NCI-H748 (cell line): ENCODE measurements around the gene SLC22A12.
A peak's percentile ranks its signal among the peaks of the same experiment; 100 is the strongest.
"Not testable (repeated sequence)": the region's sequence is repeated elsewhere in the genome, so short reads cannot be mapped to it uniquely, and the experiment has no call there.

Experiments used
- DNase-seq: peaks from one replicate; lab custom pipeline; 2025; ENCODE audit not compliant: unreplicated experiment; lab: John Stamatoyannopoulos, UW

Gene SLC22A12

GRCh38 chr11:64590763-64591221 is at the start of gene SLC22A12:
SLC22A12 (plus strand) TSS chr11:64591220; CDS start chr11:64591557, 337 bp downstream.
- no peak for DNase-seq

DNA sequence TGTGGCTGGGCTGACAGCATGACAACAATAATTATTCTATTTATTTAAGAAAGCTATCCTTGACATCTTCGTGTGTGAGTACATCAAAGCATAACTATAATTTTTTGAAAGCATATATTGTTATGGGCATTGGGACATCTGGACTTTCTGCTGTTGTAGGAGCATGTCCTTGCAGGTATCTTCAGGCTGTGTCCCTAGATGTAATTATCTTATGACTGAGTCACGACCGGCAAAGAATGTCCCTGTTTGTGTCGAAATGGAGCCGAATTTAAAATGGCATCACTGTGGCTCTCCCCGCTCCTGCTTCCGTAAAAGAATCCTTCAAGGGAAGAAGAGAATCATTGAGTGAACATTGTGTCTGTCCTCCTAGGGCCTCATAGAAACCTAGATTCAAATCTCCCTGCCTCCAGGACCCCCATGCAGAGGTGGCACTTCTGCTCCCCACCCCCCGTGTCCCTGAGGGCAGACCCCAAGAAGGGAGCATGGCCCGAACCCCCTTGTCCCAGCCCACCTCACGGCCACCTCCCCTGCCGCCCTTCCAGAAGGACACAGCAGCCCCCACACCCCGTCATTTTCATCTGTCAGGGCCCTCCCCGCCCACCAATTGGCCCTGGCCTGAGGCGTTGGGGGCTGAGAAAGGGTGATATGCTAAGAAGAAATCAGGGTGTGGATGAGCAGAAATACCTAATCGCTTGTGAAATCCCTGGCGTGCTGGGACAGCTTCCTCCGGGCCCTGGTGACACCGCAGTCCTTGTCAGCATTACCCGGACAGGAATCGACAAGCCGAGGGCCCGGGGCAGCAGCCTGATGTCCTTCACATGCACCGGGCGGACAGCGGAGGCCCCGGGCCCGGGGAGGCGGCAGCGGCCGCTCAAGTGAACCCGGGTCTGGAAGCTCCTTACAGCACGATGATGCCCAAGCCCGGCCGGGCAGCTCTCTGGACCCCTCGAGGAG is 48.6 kb upstream of the SLC22A12 start:
- DNase-seq, result no peak

DNA sequence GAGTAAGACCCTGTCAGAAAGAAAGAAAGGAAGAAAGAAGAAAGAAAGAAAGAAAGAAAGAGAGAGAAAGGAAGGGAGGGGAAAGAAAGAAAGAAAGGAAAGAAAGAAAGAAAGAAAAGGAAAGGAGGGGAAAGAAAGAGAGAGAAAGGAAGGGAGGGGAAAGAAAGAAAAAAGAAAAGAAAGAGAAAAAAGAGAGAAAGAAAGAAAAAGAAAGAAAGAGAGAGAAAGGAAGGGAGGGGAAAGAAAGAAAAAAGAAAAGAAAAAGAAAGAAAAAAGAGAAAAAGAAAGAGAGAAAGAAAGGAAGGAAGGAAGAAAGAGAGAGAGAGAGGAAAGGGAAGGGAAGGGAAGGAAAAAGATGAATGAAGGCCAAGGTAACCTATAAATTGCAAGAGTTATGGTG is 47.2 kb upstream of the SLC22A12 start:
- DNase-seq, result no peak

DNA sequence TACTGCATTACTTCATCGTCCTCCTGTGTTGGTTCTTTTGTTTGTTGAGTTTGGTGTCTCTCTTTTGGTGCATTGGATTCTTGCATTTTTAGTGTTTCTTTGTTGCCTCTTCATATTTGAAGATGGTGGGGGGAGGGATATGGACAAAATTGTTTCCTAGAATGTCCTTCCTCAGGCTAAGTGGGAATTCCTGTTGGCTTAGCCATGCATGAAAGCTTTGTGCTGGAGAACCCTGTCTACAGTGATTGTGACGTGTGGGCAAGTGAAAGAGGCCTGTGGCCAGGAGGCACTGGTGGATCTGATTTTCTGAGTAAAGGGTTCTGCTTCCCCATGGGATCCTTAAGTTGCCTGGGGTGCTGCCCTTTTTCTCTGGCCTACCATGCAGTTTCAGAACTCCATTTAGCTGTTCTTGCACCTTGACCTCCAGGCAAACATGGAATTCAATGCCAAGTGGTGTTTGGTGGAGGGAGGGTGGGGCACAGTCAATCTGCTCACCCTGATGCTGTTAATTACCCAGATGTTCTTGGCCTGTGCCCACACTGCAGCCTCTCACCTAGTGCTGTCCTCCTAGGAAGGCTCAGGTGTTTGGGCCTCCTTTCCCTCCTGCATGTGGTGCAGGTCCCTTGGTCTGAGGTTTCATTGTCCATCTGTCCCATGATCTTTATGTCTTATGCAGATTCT is 46.3 kb upstream of the SLC22A12 start:
- DNase-seq, result no peak

DNA sequence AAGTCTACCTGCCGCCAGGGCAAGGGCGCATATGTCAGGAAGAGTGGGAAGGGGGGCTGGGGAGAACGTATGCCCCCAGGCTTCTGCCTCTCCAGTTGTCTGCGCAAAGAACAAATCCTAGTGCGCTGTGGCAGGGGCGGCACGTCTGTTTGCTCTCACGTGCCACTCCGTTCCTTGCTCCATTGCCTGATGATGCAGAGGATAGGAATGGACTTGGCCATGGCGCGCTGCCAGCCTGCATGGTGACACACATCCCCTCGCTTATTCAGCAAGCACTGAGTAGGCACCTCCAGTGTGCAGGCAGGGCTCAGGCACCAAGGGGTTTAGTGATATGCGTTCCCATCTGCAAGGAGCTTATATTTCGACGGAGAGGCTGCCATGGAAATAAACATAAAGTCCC is 45.4 kb upstream of the SLC22A12 start:
- DNase-seq, result no peak

- DNase-seq, result no peak
These were observed 44.8 kb upstream of the SLC22A12 start for GRCh38 chr11:64546176-64546575.

- DNase-seq, result no peak
These were observed 44.4 kb upstream of the SLC22A12 start for GRCh38 chr11:64546600-64546999.

GRCh38 chr11:64549969-64550368 is 41.1 kb upstream of the SLC22A12 start:
- no peak for DNase-seq

- peak; percentile 60 for DNase-seq
These were observed 37.3 kb upstream of the SLC22A12 start for GRCh38 chr11:64553554-64554201.

DNA sequence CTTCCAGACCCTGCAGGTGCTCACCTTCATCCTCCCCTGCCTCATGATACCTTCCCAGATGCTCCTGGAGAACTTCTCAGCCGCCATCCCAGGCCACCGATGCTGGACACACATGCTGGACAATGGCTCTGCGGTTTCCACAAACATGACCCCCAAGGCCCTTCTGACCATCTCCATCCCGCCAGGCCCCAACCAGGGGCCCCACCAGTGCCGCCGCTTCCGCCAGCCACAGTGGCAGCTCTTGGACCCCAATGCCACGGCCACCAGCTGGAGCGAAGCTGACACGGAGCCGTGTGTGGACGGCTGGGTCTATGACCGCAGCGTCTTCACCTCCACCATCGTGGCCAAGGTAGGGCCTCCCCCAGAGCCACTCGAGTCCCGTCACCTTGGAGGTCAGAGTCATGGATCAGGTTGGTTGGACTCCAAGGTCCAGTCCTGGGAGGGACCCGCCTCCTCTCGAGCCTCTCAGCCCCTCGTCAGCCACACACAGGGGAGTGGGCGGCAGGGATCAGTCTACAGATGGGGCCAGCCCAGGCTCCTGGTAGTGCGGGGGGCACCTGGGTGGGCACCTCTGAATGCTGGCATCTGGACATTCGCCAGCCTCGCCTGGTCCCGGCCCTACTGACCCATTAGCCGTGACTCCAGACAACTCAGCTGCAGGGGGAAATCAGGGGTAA is 34.8 kb upstream of the SLC22A12 start:
- DNase-seq, result no peak

DNA sequence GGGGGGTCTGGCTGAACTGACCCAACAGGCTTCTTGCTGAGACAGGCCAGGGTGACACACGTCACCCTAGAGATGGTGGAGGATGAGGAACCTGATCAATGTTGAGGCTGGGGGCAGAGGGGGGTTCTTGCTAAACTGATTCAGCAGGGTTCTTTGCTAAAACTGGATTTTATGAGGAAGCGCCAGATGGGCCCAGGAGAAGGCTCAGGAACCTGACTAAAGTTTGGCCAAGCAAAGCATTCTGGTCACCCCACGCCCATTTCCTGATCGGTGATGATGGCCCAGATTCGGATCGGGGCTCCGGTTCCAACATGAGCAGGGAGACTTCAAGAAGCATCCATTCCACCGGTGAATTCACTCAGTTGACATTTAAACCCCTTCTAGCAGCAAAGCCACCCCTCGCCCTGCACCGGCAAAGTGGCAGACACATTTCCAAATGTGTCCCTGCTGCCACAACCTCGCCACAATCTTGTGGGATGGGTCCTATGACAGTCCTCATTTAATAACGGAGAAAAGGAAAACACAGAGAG is 34.2 kb upstream of the SLC22A12 start:
- no peak for DNase-seq

DNA sequence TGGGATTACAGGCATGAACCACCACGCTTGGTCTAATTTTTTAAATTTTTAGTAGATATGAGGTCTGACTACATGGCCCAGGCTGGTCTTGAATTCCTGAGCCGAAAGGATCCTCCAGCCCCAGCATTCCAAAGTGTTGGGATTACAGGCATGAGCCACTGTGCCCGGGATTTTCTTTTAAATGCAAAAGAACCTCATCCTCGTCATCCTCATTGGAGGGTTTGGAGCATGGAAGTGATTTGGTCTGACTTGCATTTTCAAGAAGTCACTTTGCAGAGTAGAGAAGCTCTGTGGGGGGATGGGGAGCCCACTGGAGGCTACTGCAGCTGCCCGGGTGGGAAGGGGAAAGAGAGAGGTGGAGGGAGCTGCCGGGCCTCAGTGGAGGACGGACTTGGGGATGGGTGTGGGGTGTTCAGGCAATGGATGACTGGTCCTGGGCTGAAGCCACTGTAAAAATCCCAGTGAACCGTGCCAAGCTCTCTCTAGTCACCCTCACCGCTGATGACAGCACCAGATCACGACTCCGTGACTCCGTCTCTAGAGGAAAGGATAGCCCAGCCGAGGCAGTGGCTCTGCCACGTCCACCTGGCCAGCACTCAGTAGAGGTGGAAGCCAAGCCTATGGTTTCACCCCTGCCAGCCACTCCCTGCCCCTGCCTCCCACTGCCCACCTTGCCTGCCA is 32.8 kb upstream of the SLC22A12 start:
- no peak for DNase-seq

GRCh38 chr11:64558869-64559268 is 32.2 kb upstream of the SLC22A12 start:
- DNase-seq, result no peak

DNA sequence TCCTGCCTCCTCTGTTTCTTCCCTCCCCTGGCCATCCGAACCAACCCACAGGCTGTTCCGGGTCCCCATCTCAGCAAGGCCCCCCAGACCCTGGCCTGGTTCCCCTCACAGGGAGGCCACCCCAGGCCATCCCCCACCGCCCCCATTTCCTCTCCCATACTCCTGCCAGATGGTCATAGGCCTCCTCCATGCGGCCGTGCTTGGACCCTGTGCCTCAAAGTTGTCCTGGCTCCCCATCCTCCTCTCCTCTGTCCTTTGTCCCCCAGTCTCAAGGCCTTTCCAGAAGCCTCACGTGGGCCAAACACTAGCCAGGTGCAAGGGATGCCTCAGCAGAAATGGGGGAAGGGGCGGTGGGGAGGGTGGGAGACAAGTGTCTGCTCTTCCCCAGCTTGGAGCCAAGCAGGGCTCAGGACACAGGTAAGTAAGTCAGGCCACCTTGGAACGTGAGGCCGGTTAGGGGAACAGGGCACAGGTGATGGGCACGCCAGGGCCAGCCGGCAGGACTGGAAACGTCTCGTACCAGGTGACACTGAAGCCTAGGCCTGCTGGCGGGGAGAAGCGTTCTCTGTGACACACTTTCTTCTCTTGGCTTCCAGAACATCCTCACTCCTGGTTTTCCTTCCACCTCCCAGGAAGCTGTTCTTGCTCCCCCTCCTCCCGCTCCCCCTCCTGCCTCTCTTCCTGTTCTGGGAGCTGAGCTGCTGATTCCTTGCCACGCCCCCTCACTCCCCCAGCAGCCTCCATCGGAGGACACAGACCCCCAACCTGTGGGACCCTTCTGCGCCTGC is 31.5 kb upstream of the SLC22A12 start:
- no peak for DNase-seq

DNA sequence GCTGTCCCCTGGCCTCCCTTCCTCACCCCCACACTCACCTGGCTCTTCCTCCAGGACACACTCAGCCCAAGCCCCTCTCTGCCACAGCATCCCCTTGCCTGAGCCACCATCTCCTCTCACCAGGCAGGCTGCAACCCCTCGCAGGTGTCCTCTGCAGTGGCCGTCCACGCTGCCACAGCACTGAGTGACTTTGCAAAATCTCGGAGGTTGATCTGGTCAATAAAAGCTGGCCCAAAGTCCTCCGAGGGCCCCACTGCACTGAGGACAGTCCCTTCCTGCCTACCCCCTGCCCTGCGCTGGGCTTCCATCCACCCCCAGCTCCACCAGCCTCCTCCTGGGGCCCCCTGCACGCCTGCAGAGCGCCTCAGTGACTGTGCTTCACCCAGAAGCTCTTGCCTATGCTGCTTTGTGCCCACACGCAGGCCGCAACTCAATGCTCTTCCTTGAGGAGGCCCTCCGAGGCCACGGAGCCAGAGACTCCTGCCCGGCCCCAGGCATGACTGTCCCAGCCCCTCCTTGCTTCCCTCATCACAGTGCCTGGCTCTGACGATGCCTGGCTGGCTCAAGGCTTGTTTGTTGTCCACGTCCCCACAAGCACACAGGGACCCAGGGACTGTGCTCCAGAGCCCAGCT is 30.8 kb upstream of the SLC22A12 start:
- DNase-seq, result no peak

DNA sequence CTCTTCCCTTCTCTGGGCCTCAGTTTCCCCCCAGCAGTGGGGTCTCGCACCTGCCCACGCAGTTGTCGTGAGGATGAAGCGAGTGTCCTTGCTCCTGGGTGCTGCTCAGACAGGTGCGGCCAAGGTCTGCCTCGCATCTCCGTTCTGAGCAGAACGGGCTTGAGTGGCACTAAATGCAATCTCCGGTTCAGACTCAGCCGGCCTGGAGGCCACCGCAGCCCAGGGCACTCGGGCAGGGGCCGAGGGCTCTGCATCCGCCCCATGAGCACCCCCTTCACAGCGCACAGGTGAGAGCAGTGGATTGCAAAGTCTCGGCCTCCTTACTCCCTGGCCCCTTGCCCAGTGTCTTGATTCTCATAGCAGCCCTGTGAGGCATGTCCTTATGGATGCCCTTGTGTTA is 30.1 kb upstream of the SLC22A12 start:
- DNase-seq, result no peak

DNA sequence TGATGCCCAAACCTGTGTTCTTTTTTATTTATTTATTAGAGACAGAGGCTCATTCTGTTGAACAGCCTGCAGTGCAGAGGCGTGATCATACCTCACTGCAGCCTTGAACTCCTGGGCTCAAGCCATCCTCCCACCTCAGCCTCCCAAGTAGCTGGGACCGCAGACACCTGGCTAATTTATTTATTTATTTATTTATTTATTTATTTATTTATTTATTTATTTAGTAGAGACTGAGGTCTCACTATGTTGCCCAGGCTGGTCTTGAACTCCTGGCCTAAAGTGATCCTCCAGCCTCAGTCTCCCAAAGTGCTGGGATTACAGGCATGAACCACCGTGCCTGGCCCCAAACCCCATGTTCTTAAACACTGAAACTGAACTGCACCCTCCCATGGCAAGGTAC is 29.6 kb upstream of the SLC22A12 start:
- DNase-seq, result not testable (repeated sequence)

DNA sequence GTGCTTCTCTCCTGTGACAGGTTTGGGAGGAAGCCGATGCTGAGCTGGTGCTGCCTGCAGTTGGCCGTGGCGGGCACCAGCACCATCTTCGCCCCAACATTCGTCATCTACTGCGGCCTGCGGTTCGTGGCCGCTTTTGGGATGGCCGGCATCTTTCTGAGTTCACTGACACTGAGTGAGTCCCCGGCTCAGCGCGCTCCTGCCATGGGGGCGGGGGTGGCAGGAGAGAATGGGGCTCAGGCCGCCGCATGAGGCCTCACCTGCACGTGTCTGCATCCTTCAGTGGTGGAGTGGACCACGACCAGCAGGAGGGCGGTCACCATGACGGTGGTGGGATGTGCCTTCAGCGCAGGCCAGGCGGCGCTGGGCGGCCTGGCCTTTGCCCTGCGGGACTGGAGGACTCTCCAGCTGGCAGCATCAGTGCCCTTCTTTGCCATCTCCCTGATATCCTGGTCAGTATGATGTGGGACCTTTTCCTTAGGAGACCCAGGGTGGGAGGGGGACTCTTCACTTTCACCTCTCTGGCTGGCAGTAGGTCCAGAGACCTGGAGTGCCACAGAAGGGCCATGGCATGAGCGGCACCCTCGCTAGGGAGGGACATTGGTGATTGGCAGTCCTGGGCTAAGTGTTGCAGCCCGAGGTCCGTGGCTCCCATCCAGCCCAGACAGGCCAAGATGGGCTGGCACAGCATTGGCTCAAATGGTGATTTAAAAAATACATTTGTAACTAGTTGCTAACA is 28.9 kb upstream of the SLC22A12 start:
- DNase-seq, result no peak
